T-helper 1 cell (primary cell): ENCODE data around the gene CYP27A1.

Experiments
- DNase-seq, 5 donors: peaks; one replicate each; pipeline ENCODE4 v3.0.0-alpha.2; 2012 to 2020

The CYP27A1 gene

DNA sequence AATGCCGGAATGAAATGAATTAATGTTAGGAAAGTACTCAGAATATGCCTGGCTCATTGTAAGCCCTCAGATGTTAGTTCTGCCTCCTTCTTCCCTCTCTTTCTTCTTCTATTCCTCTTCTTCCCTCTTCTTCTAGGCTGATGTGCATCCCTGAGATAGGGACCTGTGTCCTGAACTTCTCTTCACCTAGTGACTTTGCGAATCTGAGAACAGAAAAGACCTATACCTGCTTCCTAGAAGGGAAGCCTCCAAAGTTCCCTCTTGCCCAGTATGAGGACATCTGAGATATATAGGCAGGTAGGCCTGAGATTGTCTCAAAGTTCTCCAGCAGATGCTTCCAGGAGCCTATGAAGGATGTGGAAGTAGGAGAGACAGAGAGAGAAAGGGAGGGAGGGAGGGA, 8.1 kb upstream of the CYP27A1 start:
- DNase-seq: no peak

- no peak for DNase-seq
Measured at GRCh38 chr2:218776488-218776887, 5.5 kb upstream of the CYP27A1 start.

- no peak for DNase-seq
Measured at GRCh38 chr2:218777276-218777990, 4.5 kb upstream of the CYP27A1 start.

GRCh38 chr2:218780046-218780445, 1.9 kb upstream of the CYP27A1 start:
- DNase-seq: no peak

- DNase-seq: no peak
Measured at GRCh38 chr2:218780851-218781690, 876 bp upstream of the CYP27A1 start.

DNA sequence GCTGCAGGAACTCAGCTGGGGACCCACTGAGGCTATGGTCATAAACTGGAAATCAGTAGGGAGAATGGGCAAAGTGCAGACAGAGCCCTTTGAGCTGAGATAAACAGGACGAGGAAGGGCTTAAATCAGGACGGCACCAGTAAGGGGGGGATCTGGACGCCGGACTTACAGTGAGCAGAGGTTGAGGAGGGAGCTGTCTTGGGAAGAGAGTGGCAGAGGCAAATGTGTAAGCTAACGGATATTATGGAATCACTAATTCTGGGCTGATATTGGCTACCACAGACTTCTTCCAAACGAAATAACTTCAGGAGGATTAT, 539 bp downstream of the CYP27A1 start:
- no peak for DNase-seq

DNA sequence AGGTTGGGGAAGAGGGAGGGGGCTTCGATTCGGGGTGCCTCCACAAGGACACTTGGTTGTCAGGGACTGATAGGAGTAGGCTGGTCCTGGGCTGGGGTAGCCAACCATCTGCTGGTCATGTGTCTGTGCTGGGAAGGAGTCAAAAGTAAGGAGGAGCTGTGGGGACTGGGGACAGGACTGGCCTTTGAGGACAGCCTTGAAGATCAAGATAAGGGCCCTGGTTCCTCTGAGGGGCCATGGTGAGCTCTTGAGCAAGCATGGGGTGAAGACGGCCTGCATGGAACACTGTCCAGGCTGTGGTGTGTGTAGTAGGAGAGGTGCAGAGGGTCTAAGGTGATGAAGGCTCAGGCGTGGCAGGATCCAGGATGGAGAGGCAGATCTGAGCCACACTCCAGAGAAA, 1.7 kb downstream of the CYP27A1 start:
- no peak for DNase-seq

DNA sequence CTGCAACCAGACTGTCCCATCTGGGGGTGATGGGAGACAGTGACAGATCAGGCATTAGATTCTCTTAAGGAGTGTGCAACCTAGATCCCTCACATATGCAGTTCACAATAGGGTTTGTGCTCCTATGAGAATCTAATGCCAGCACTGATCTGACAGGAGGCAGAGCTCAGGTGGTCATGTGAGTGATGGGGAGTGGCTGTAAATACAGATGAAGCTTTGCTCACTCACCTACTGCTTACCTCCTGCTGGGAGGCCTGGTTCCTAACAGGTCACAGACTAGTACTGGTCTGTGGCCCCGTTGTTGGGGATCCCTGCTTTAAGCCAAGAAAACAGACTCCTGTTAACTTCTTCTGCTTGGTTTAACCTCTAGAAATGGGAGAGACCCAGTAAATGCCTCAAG, 3.2 kb downstream of the CYP27A1 start:
- DNase-seq: no peak

GRCh38 chr2:218786133-218786532, 4.2 kb downstream of the CYP27A1 start:
- no peak for DNase-seq

DNA sequence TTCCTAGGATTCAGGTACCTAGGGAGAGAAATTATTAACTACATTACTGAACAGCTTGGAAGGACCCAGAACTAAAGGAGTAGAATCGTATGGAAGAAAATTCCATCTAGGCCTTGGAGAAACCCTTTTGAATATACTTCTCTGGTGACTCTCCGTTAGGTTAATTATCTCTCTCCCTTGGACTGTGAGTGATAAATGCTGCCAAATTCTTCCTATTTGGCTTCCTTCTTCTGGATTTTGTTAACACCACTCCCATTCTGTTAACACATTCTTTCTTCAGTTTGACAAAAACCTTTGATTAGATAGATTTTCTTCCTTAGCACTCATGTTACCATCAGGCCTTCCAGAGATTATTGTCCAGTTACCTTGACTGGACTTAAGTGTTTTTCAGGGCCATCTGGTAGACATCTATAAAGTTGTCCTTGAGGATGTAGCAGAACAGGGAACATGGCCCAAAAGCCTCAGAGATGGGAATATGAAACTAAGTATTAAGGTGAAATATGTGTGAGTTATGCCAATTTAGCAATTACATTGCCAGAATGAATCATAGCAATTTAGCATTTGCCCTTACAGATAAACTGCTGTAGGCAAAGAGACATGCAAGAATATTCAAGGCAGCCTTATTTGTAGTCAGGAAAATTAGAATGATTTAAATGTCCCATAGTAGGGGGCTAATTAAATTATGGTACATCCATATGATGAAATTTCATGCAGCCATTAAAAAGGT, 6.7 kb downstream of the CYP27A1 start:
- DNase-seq: no peak

- no peak for DNase-seq
Measured at GRCh38 chr2:218792433-218792832, 10.5 kb downstream of the CYP27A1 start.

GRCh38 chr2:218796691-218797090, 14.7 kb downstream of the CYP27A1 start:
- no peak for DNase-seq

DNA sequence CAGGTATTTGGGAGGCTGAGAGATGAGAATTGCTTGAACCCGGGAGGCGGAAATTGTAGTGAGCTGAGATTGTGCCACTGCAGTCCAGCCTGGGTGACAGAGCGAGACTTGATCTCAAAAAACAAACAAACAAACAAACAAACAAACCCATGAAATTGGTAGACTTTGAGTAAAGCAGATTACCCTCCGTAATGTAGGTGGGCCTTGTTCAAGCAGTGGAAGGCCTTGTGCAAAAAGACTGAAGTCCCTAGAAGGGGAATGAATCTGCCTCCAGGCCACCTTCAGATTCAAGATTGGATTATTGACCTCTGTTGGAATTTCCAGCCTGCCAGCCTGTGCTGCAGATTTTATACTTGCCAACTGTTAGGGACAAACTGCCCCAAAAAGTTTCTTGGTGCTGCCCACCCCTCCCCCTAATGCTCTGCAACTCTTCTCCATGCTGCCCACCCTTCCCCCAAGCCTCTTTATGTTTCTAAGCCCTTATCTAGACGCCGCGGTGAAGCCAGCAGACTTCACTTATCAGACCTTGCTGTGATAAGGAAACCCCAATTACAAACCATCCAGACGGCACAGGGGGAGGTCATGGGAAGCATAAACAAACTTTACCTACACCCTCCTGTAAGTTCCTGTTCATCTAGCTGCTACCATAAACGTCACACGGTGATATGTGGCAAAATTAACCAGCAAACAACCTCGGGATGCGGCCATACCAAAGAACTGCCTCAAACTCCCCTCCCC, 17.0 kb downstream of the CYP27A1 start:
- DNase-seq: no peak

DNA sequence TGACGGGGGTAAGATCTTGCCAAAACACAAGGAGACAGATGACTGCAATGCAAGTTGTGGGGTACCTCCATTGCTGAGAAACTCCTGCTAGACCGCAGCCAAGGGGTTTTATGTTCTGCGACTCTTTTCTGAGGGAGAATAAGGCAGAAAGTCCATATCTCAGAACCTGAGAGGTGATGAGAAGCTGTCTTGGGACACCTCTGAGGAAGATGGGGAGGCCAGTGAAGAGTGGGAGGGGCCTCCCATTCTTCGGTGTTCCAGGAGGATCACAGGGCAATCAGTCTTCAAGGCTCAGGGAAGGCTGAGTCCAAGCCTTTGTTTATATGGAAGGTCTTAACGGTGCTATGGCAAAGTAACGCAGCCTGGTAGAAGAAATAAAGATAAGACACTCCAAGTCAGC, 18.0 kb downstream of the CYP27A1 start:
- DNase-seq: no peak

GRCh38 chr2:218802386-218802994, 20.5 kb downstream of the CYP27A1 start:
- peak in 1 of 5 donors; percentile 9 for DNase-seq

DNA sequence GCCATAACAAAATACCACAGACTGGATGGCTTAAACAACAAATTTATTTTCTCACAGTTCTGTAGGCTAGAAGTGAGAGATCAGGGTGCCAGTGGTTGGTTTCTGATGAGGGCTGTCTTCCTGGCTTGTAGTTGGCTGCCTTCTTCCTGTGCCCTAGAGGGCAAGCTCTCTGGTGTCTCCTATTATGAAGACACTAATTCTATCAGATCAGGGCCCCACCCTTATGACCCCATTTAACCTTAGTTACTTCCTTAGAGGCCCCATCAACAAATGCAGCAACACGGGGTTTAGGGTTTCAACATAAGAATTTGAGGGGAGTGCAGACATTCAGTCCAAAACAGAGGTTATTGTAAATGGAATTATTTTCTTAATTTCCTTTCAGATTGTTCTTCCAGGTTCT, 22.9 kb downstream of the CYP27A1 start:
- no peak for DNase-seq

GRCh38 chr2:218805627-218806026, 23.7 kb downstream of the CYP27A1 start:
- DNase-seq: no peak

DNA sequence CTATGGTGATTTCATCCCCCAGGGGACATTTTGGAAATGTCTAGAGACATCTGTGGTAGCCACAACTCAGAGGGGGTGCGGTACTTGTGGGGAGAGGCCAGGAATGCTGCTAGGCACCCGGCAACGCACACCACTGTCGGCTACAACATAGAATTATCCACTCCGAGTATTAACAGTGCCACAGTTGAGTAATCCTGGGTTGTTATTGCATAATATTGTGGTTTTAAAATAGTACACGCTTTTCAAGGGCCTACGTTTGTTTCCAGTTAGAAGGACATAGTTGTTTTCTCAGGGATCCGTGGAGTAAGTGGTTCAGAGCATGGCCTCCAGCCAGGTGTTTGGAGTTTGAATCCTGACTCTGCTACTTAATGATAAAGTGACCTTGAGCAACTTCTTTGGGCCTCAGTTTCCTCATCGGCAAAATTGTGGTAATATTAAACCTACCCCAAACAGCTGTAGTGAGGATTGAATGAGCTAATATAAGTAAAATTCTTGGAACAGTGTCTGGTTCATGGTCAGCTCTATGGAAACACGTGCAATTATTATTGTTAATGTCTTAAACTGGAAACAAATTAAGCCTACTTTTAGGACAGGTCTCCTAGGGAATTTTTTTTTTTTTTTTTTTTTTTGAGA, 24.5 kb downstream of the CYP27A1 start:
- DNase-seq: peak in 1 of 5 donors; percentile 25

- DNase-seq: no peak
Measured at GRCh38 chr2:218807626-218808025, 25.7 kb downstream of the CYP27A1 start.

GRCh38 chr2:218809515-218809914, 27.6 kb downstream of the CYP27A1 start:
- no peak for DNase-seq

DNA sequence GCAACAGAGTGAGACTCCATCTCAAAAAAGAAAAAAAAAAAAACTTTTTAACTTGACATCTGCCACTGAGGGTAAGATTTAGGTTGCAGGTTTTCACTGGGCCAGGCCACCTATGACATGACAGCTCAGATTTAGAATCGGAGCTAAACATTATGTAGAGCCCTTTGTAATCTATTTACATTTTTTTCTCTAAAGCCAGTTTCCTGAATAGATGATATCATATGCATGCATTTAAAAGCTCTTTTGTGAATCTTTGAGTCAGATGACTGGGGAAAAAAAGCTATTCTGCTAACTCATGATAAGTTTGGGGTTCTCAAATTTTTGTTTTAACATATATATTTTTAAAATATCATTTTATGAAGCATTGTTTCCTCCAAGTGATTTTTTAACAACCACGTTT, 28.3 kb downstream of the CYP27A1 start:
- no peak for DNase-seq

DNA sequence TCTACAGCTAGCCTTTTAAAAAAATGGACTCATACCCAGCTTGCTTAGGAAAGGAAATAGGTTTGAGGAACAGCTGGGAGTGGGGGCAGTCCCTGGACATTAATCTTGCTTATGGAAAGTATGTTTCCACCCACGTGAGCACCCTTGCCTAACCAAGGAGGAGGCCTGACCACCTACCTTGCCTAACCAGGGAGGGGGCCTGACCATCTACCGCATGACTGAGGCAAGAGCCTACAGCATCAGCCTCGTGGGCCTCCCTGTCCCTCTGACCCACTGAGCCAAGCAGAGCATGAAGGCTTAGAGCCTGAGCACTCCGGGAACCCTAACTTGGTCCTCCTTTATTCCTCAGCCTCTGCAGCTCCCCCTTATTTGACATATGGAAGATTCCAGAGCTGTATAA, 29.4 kb downstream of the CYP27A1 start:
- no peak for DNase-seq
